OCI-LY1 (cell line): ENCODE data around the gene SLC7A8.

Source experiments
- H2AFZ ChIP-seq: fragments of 200-600 bp; sonication (generic), shearing (Covaris generic); 2 replicates; pipeline ENCODE4 v1.6.0; 2014; ENCODE audit warnings: antibody characterized with exemption, mild to moderate bottlenecking, low read length
- H3F3A ChIP-seq: fragments of 200-600 bp; sonication (generic), shearing (Covaris generic); 2 replicates; pipeline ENCODE4 v1.6.0; 2014; ENCODE audit warnings: mild to moderate bottlenecking, antibody characterized with exemption, low read length, moderate library complexity; ENCODE audit not compliant: insufficient read depth
- H3K27ac ChIP-seq: fragments of 200-600 bp; sonication (generic); 2 replicates; pipeline ENCODE4 v1.5.1; 2014; ENCODE audit warnings: low read length, mixed run types, mild to moderate bottlenecking, low read depth; ENCODE audit not compliant: poor library complexity, severe bottlenecking
- H3K27me3 ChIP-seq: fragments of 200-600 bp; sonication (generic); 2 replicates; pipeline ENCODE4 v1.6.0; 2014; ENCODE audit warnings: antibody characterized with exemption, mild to moderate bottlenecking, low read length, moderate library complexity; ENCODE audit not compliant: insufficient read depth
- H3K36me3 ChIP-seq: fragments of 200-600 bp; sonication (generic); 2 replicates; pipeline ENCODE4 v1.6.1; 2014; ENCODE audit warnings: mild to moderate bottlenecking, antibody characterized with exemption, low read length, moderate library complexity, mixed read lengths; ENCODE audit not compliant: insufficient read depth
- H3K4me1 ChIP-seq: fragments of 200-600 bp; sonication (generic); 2 replicates; pipeline ENCODE4 v1.5.1; 2014; ENCODE audit warnings: mild to moderate bottlenecking, low read length, moderate library complexity; ENCODE audit not compliant: insufficient read depth, severe bottlenecking
- H3K4me2 ChIP-seq: fragments of 200-600 bp; sonication (generic), shearing (Covaris generic); 2 replicates; pipeline ENCODE4 v1.6.1; 2014; ENCODE audit warnings: low read length
- H3K4me3 ChIP-seq: fragments of 200-600 bp; sonication (generic); 2 replicates; pipeline ENCODE4 v1.5.1; 2014; ENCODE audit warnings: low read length, low read depth, mild to moderate bottlenecking, mixed read lengths; ENCODE audit not compliant: poor library complexity, severe bottlenecking
- H3K79me2 ChIP-seq: fragments of 200-600 bp; shearing (Covaris generic); 2 replicates; pipeline ENCODE4 v1.6.1; 2016; ENCODE audit warnings: mixed run types, low read length, mixed read lengths; ENCODE audit not compliant: insufficient read depth
- H3K9ac ChIP-seq: fragments of 200-600 bp; sonication (generic), shearing (Covaris generic); 2 replicates; pipeline ENCODE4 v1.6.1; 2014; ENCODE audit warnings: mild to moderate bottlenecking, low read length, mixed read lengths
- H3K9me2 ChIP-seq: fragments of 200-600 bp; sonication (generic), shearing (Covaris generic); 2 replicates; pipeline ENCODE4 v1.6.1; 2014; ENCODE audit warnings: low read depth, mild to moderate bottlenecking, low read length, mixed read lengths
- H3K9me3 ChIP-seq: fragments of 200-600 bp; shearing (Covaris generic); 2 replicates; pipeline ENCODE4 v1.6.1; 2014; ENCODE audit warnings: low read length, mixed read lengths
- H4K20me1 ChIP-seq: fragments of 200-600 bp; sonication (generic), shearing (Covaris generic); 2 replicates; pipeline ENCODE4 v1.6.0; 2016; ENCODE audit warnings: mild to moderate bottlenecking, low read length; ENCODE audit not compliant: insufficient read depth
- EZH2 ChIP-seq: fragments of 200-600 bp; sonication (generic), shearing (Covaris generic); IDR thresholded peaks from 2 replicates; pipeline ENCODE4 v1.8.0; 2017; ENCODE audit warnings: borderline replicate concordance, mixed run types, mild to moderate bottlenecking, antibody characterized with exemption, low read length, moderate library complexity, mixed read lengths
- TF ChIP-seq, protein P1 (sequence below): fragments of 200-600 bp; sonication (generic), shearing (Covaris generic); IDR thresholded peaks from 2 replicates; pipeline ENCODE4 v1.5.1; 2017; ENCODE audit warnings: mild to moderate bottlenecking, antibody characterized with exemption, low read length, moderate library complexity, mixed read lengths

SLC7A8 gene

GRCh38 chr14:23101213-23101970 lies 82.1 kb downstream of the SLC7A8 start:
- H4K20me1 ChIP-seq, result no peaks in the 10 kb centered on the region
- H3K9ac ChIP-seq, result no peak overlapping the region
- H3K79me2 ChIP-seq, result no peaks in the 10 kb centered on the region
- no peaks in the 10 kb centered on the region for H3K27me3 ChIP-seq
- peaks cover 5% of the 10 kb centered on the region for H3K4me1 ChIP-seq
- H3K4me2 ChIP-seq, result no peak overlapping the region
- H3F3A ChIP-seq, result no peaks in the 10 kb centered on the region
- peaks cover 29% of the 10 kb centered on the region for H3K36me3 ChIP-seq
- no peaks in the 10 kb centered on the region for H3K9me3 ChIP-seq
- TF ChIP-seq, protein P1, sequence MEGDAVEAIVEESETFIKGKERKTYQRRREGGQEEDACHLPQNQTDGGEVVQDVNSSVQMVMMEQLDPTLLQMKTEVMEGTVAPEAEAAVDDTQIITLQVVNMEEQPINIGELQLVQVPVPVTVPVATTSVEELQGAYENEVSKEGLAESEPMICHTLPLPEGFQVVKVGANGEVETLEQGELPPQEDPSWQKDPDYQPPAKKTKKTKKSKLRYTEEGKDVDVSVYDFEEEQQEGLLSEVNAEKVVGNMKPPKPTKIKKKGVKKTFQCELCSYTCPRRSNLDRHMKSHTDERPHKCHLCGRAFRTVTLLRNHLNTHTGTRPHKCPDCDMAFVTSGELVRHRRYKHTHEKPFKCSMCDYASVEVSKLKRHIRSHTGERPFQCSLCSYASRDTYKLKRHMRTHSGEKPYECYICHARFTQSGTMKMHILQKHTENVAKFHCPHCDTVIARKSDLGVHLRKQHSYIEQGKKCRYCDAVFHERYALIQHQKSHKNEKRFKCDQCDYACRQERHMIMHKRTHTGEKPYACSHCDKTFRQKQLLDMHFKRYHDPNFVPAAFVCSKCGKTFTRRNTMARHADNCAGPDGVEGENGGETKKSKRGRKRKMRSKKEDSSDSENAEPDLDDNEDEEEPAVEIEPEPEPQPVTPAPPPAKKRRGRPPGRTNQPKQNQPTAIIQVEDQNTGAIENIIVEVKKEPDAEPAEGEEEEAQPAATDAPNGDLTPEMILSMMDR, result no peak
- TF ChIP-seq EZH2, result no peak
- H2AFZ ChIP-seq, result no peak overlapping the region
- H3K4me3 ChIP-seq, result no peak overlapping the region
- H3K27ac ChIP-seq, result no peak overlapping the region
- H3K9me2 ChIP-seq, result no peaks in the 10 kb centered on the region

DNA sequence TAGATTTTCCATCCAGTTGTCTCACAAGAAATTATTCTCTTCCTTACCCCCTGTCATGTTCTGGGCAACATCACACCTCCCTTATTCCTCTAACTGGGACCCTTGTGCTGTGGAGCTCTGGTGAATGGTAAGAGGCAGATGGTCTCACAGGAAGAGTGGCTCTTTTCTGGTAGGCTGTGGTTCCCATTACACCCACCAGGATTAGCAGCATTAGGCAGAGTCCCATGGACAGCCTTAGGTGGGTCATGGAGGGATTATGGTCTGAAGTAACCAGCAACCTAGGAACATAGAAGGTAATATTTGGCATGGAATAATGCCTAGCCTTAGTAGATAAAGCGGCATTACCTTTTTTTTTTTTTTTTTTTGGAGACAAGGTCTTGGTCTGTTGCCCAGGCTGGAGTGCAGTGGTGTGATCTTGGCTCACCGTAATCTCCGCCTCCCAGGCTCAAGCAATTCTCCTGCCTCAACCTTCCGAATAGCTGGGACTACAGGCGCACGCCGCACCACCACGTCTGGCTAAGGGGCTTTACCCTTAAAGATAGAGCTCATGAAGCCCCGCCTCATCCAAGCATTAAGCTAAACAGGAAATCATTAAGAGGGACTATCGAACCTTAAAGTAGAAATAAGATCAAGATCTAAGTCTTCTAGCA lies 84.1 kb downstream of the SLC7A8 start:
- H3K4me2 ChIP-seq, result no peak overlapping the region
- H3F3A ChIP-seq, result no peaks in the 10 kb centered on the region
- H3K36me3 ChIP-seq, result peaks cover 29% of the 10 kb centered on the region
- no peak overlapping the region for H3K9ac ChIP-seq
- no peak overlapping the region for H3K4me3 ChIP-seq
- H3K79me2 ChIP-seq, result peaks cover 6% of the 10 kb centered on the region
- no peaks in the 10 kb centered on the region for H3K27me3 ChIP-seq
- TF ChIP-seq, protein P1, result no peak
- no peak for TF ChIP-seq EZH2
- H3K27ac ChIP-seq, result no peak overlapping the region
- no peak overlapping the region for H2AFZ ChIP-seq
- H4K20me1 ChIP-seq, result no peaks in the 10 kb centered on the region
- no peaks in the 10 kb centered on the region for H3K9me3 ChIP-seq
- H3K9me2 ChIP-seq, result no peaks in the 10 kb centered on the region
- peaks cover 12% of the 10 kb centered on the region for H3K4me1 ChIP-seq

DNA sequence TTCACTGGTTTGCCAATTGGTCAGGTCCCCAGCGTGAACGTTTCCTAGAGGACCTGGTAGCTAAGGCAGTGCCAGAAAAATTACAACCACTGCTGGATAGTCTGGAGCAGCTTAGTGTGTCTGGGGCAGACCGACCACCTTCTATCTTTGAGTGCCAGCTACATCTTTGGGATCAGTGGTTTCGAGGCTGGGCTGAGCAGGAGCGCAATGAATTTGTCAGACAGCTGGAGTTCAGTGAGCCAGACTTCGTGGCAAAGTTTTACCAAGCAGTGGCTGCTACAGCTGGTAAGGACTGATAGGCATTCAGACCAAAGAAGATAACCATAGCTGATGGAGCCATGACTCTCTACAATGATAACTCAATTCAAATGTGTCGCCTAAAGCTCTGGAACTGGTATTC lies 85.7 kb downstream of the SLC7A8 start:
- Histone ChIP-seq H4K20me1 (no peaks in the 10 kb centered on the region), H3K9me2 (no peaks in the 10 kb centered on the region)

More for the DNA sequence above, 85.7 kb downstream of the SLC7A8 start:
- H3K4me1 ChIP-seq, result peaks cover 25% of the 10 kb centered on the region
- H3K27me3 ChIP-seq, result no peaks in the 10 kb centered on the region
- no peak for TF ChIP-seq EZH2
- TF ChIP-seq, protein P1, result no peak
- H3K4me2 ChIP-seq, result no peak overlapping the region
- no peaks in the 10 kb centered on the region for H3F3A ChIP-seq
- H3K36me3 ChIP-seq, result peaks cover 35% of the 10 kb centered on the region
- H3K9ac ChIP-seq, result no peak overlapping the region
- no peaks in the 10 kb centered on the region for H3K9me3 ChIP-seq
- no peak overlapping the region for H2AFZ ChIP-seq
- peaks cover 21% of the 10 kb centered on the region for H3K79me2 ChIP-seq
- no peak overlapping the region for H3K4me3 ChIP-seq
- no peak overlapping the region for H3K27ac ChIP-seq
